ENCODE results near the gene MKX.

The MKX gene

DNA sequence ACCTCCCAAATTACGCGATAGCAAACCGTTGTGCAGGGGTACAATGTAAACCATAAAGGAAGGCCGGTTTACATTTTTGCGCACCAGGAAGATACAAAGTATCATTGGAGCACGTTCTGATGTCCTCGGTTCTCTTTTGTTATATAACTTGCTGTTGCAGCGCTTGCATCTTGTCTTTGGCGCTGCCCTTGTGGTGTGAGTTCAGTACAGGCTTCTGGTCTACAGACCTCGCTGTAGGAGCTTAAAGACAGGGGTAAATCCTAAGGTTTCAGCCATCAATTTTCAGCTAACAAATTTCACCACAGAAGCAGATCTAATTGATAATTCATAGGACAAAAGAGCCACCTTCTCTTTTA, 1.5 kb upstream of the MKX start:
- Histone ChIP-seq H3K27ac (ENCODE audit: insufficient read depth in 1 of 2, low read depth in 1 of 2, low read length in 2 of 2, poor library complexity in 1 of 2, severe bottlenecking in 2 of 2) (no peak overlapping the region), H3K4me1 (ENCODE audit: control extremely low read depth in 1 of 4, control insufficient read depth in 4 of 4, insufficient read depth in 4 of 4, low read length in 3 of 4) (peaks cover 0 to 49% (median 45%) of the 10 kb centered on the region in 4 experiments), H3K9me3 (ENCODE audit: control extremely low read depth in 1 of 5, control insufficient read depth in 4 of 5, insufficient read depth in 2 of 5, low read depth in 1 of 5, low read length in 4 of 5) (no peaks in the 10 kb centered on the region), H3K4me3 (ENCODE audit: control insufficient read depth in 1 of 7, extremely low read depth in 1 of 7, insufficient read depth in 4 of 7, low read depth in 2 of 7, low read length in 6 of 7) (no peak overlapping the region), H3K27me3 (replicated peaks in 2 of 5; ENCODE audit: control insufficient read depth in 4 of 5, insufficient read depth in 5 of 5, low read length in 4 of 5) (peaks cover 18 to 99% (median 46%) of the 10 kb centered on the region in 5 experiments), H3K36me3 (ENCODE audit: control insufficient read depth in 4 of 4, insufficient read depth in 4 of 4, low read length in 3 of 4) (no peaks in the 10 kb centered on the region)
- DNase-seq, result peak in 2 of 3 donors; percentile 61 to 69
- ChIA-PET CTCF (interaction anchor here (1.1 kb wide), 1 partner anchor 13 kb away, joined by 3 read pairs; no protein-coding TSS in a partner anchor), POLR2A (no interaction called here)
- WGBS (ENCODE audit: insufficient coverage), result 3% methylated on average over 9 of the region's 10 CpGs

DNA sequence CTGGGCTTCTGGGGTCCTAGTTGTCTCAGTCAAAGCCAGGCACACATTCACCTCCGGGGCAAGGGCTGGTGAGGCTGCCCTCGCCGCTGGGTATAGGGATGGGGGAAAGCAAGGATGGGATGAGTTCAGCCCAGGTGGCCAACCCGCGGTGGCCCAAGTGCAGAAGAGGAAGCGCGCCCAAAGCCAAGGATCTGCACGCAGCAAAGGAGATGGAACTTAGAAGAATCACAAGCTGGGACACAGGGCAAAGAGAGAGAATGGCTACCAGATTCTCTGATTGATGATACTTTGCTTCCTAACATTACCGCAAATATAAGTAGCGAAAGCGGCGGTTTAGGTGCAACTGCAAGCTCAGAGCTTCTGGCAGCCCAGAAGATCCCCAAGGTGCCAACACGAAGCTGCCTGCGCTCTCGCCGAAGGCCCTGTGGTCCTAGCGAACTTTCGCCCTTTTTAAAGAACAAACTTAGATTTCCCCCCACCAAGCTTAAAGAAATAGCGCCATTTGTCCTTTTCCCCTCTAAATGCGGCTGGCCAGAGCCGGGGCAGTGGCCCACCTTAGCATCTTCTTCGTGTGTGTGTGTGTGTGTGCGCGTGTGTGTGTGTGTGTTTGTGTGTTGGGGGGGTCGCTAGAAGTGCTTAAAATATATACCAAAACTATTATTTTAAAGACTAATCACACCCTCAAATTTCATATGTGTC, 927 bp upstream of the MKX start:
- ChIA-PET CTCF (interaction anchor here (1.1 kb wide), 1 partner anchor 12 kb away, joined by 3 read pairs; no protein-coding TSS in a partner anchor), POLR2A (no interaction called here)
- WGBS (ENCODE audit: insufficient coverage), result 2% methylated on average over 17 of the region's 25 CpGs
- Histone ChIP-seq H3K4me3 (ENCODE audit: control insufficient read depth in 1 of 7, extremely low read depth in 1 of 7, insufficient read depth in 4 of 7, low read depth in 2 of 7, low read length in 6 of 7) (peak overlapping the region in 5 of 7 experiments; percentile 19 to 82 (median 57)), H3K36me3 (ENCODE audit: control insufficient read depth in 4 of 4, insufficient read depth in 4 of 4, low read length in 3 of 4) (no peaks in the 10 kb centered on the region), H3K4me1 (ENCODE audit: control extremely low read depth in 1 of 4, control insufficient read depth in 4 of 4, insufficient read depth in 4 of 4, low read length in 3 of 4) (peaks cover 0 to 54% (median 50%) of the 10 kb centered on the region in 4 experiments), H3K9me3 (ENCODE audit: control extremely low read depth in 1 of 5, control insufficient read depth in 4 of 5, insufficient read depth in 2 of 5, low read depth in 1 of 5, low read length in 4 of 5) (no peaks in the 10 kb centered on the region), H3K27me3 (replicated peaks in 2 of 5; ENCODE audit: control insufficient read depth in 4 of 5, insufficient read depth in 5 of 5, low read length in 4 of 5) (peaks cover 18 to 99% (median 49%) of the 10 kb centered on the region in 5 experiments), H3K27ac (ENCODE audit: insufficient read depth in 1 of 2, low read depth in 1 of 2, low read length in 2 of 2, poor library complexity in 1 of 2, severe bottlenecking in 2 of 2) (no peak overlapping the region)
- peak in 2 of 3 donors; percentile 37 to 50 for DNase-seq

DNA sequence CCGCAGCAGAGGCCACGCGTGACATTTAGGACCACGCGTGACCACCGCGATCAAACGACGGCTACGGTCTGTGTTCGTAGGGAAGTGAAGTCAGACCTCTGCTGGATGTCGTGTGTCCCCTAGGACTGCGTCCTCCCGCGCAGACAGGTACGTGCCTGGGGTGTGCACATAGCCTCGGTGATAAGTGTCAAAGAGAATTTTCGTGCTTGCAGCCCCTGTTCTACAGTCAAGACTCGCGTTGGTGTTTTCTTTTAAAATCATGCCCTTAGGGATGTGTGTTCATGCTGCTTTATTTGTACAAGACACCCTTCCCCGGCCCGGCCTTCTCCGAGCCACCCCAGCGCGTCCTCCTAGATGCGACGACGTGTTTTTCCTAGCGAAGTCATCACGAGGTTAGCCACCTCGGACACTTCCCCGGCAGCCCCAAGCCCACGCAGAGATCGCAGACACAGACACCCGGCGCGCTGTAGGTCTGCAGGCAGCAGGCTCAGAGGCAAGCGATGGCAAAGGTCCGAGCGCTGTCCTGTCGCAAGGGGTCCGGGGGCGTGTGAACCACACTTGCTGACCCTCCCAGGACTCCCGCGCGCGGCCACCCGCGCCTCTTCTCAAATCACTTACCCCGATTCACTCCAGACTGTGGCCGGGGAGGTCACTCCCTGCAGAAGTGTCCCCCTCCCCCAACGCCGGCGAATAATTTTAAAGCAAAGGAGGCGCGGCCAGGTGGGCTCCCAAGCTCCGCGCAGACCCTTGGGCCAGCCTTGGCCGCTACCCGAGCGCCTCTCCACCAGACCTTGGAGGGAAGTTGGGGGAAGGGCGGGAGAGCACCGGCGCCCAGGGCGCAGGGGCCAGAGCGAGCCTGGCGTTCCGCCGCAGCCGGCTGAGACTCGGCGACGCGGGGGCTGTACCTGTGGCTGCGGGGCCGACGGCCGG, 552 bp downstream of the MKX start:
- WGBS (ENCODE audit: insufficient coverage), result under 1% methylated on average over 66 of the region's 78 CpGs
- H3K4me1 ChIP-seq (ENCODE audit: control extremely low read depth in 1 of 4, control insufficient read depth in 4 of 4, insufficient read depth in 4 of 4, low read length in 3 of 4), result peaks cover 0 to 60% (median 53%) of the 10 kb centered on the region in 4 experiments

DNA sequence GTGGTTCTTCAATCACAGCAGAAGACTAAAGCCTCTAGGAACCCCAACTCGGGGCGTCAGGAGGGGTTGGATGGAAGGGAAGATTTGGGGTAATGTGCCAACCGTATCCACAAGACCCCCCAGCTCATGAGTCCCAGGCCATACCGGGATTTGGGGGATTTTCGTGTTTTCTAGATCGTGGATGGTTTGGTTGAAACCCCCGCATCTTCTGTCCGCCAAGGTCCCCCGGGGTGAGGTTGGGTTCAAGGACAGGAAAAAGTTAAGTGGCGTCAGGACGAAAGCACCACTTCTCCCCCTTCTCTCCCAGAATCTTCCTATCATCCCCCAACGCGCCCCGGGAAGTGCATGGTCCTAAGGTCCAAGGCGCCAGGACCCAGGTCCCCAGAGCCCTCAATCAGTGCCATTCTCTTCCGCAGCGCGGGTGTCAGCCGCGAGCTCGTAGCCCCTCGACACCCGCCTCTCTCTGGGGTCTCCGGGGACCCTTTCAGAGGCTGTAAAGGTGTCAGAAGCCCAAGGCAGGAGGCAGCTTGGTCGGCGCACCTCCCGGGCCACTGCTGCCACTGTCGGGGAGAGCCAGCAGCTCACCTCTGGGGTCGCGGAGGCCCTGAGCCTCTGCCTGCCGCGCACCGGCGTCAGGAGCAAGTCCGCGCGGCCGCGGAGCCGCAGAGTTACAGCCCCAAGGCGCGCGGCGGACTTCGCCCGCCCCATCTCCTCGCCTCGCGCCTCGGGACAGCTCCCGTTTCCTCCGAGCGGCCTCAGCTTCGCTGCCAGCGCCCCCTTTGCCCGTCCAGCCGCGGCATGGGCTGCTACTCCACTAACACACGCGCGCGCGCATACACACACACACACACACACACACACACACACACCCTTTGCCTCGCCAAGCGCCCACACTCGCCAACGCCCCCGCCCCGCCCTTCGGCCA, 1.5 kb downstream of the MKX start:
- 3% methylated on average over 39 of the region's 70 CpGs for WGBS (ENCODE audit: insufficient coverage)
- peak overlapping the region; percentile 10 to 82 (median 43) for H3K4me3 ChIP-seq (ENCODE audit: control insufficient read depth in 1 of 7, extremely low read depth in 1 of 7, insufficient read depth in 4 of 7, low read depth in 2 of 7, low read length in 6 of 7)
- no peaks in the 10 kb centered on the region for H3K9me3 ChIP-seq (ENCODE audit: control extremely low read depth in 1 of 5, control insufficient read depth in 4 of 5, insufficient read depth in 2 of 5, low read depth in 1 of 5, low read length in 4 of 5)
- H3K27ac ChIP-seq (ENCODE audit: insufficient read depth in 1 of 2, low read depth in 1 of 2, low read length in 2 of 2, poor library complexity in 1 of 2, severe bottlenecking in 2 of 2), result no peak overlapping the region
- no peaks in the 10 kb centered on the region for H3K36me3 ChIP-seq (ENCODE audit: control insufficient read depth in 4 of 4, insufficient read depth in 4 of 4, low read length in 3 of 4)
- ChIA-PET CTCF (interaction anchor here (0.7 to 2.8 kb wide), 3 partner anchors 497 to 1245 kb away, joined by 3 to 13 read pairs (median 3); no protein-coding TSS in a partner anchor), POLR2A (no interaction called here)
- peaks cover 0 to 60% (median 53%) of the 10 kb centered on the region in 4 experiments for H3K4me1 ChIP-seq (ENCODE audit: control extremely low read depth in 1 of 4, control insufficient read depth in 4 of 4, insufficient read depth in 4 of 4, low read length in 3 of 4)
- H3K27me3 ChIP-seq (replicated peaks in 2 of 5; ENCODE audit: control insufficient read depth in 4 of 5, insufficient read depth in 5 of 5, low read length in 4 of 5), result peaks cover 27 to 94% (median 52%) of the 10 kb centered on the region in 5 experiments
- peak in 2 of 3 donors; percentile 46 to 58 for DNase-seq

More for the DNA sequence above, 552 bp downstream of the MKX start:
- DNase-seq, result peak in 1 of 3 donors; percentile 56
- Histone ChIP-seq H3K9me3 (ENCODE audit: control extremely low read depth in 1 of 5, control insufficient read depth in 4 of 5, insufficient read depth in 2 of 5, low read depth in 1 of 5, low read length in 4 of 5) (no peaks in the 10 kb centered on the region), H3K27ac (ENCODE audit: insufficient read depth in 1 of 2, low read depth in 1 of 2, low read length in 2 of 2, poor library complexity in 1 of 2, severe bottlenecking in 2 of 2) (no peak overlapping the region), H3K36me3 (ENCODE audit: control insufficient read depth in 4 of 4, insufficient read depth in 4 of 4, low read length in 3 of 4) (no peaks in the 10 kb centered on the region), H3K4me3 (ENCODE audit: control insufficient read depth in 1 of 7, extremely low read depth in 1 of 7, insufficient read depth in 4 of 7, low read depth in 2 of 7, low read length in 6 of 7) (peak overlapping the region in 5 of 7 experiments; percentile 29 to 82 (median 57)), H3K27me3 (replicated peaks in 2 of 5; ENCODE audit: control insufficient read depth in 4 of 5, insufficient read depth in 5 of 5, low read length in 4 of 5) (peaks cover 29 to 99% (median 56%) of the 10 kb centered on the region in 5 experiments)
- ChIA-PET POLR2A (no interaction called here), CTCF (interaction anchor here (0.7 kb wide), 1 partner anchor 1244 kb away, joined by 3 read pairs; no protein-coding TSS in a partner anchor)

DNA sequence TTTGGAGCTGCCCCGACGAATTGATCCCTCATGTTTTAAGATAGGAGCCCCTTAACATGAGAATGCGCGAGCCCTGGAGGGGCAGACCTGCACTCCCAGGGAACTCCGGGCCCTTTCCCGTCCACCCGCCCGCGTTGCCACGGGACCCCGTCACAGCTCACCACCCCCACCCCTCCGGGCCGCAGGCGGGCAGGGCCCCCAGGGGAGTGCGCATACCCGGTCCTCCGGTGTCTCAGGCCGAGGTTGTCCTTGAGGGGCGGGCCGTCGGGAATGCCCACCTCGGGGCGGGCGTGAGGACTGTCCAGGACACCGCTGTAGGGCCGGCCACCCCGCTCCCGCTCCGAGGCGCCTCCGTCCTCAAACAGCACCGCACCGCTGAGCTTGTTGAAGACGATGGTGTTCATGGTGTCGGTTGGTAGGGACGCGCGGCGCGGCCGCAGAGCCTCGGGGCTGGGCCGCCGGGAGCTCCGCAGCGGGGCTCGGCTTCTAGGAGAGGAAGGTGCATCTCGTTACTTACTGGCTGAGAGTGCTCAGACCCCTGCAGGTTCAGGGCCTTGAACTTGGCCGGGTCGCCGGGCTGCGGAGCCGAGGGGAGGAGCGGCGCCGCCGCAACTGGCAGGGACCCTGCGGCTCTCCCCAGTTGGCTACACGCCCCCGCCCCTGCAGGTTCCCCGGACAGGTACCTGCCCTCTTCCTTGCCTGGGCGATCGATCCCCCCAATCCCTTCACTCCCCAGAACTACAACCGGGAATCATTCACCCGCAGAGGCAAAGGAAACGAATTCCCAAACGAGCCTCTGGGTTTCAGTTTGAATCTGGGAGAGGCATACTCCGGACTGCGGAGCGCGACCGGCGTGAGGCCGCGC, 2.4 kb downstream of the MKX start:
- H3K36me3 ChIP-seq (ENCODE audit: control insufficient read depth in 4 of 4, insufficient read depth in 4 of 4, low read length in 3 of 4), result no peaks in the 10 kb centered on the region
- ChIA-PET CTCF (interaction anchor here (1.0 to 2.8 kb wide), 5 partner anchors 436 to 639 kb away, joined by 3 to 13 read pairs (median 3); no protein-coding TSS in a partner anchor), POLR2A (no interaction called here)
- DNase-seq, result peak in 2 of 3 donors; percentile 58 to 63
- WGBS (ENCODE audit: insufficient coverage), result under 1% methylated on average over 53 of the region's 75 CpGs
- peaks cover 0 to 60% (median 53%) of the 10 kb centered on the region in 4 experiments for H3K4me1 ChIP-seq (ENCODE audit: control extremely low read depth in 1 of 4, control insufficient read depth in 4 of 4, insufficient read depth in 4 of 4, low read length in 3 of 4)
- H3K9me3 ChIP-seq (ENCODE audit: control extremely low read depth in 1 of 5, control insufficient read depth in 4 of 5, insufficient read depth in 2 of 5, low read depth in 1 of 5, low read length in 4 of 5), result no peaks in the 10 kb centered on the region
- H3K27me3 ChIP-seq (replicated peaks in 2 of 5; ENCODE audit: control insufficient read depth in 4 of 5, insufficient read depth in 5 of 5, low read length in 4 of 5), result peaks cover 26 to 93% (median 46%) of the 10 kb centered on the region in 5 experiments
- H3K27ac ChIP-seq (ENCODE audit: insufficient read depth in 1 of 2, low read depth in 1 of 2, low read length in 2 of 2, poor library complexity in 1 of 2, severe bottlenecking in 2 of 2), result no peak overlapping the region
- peak overlapping the region; percentile 23 to 82 (median 62) for H3K4me3 ChIP-seq (ENCODE audit: control insufficient read depth in 1 of 7, extremely low read depth in 1 of 7, insufficient read depth in 4 of 7, low read depth in 2 of 7, low read length in 6 of 7)
